ENCODE data around the gene FERD3L.

The FERD3L gene

GRCh38 chr7:19099194-19099593, 46.0 kb downstream of the FERD3L start:
- H3K27me3 ChIP-seq (replicated peaks), result no peaks in the 10 kb centered on the region
- H3K4me3 ChIP-seq (ENCODE audit: low read depth, low read length), result no peak overlapping the region
- TF ChIP-seq, protein P1, sequence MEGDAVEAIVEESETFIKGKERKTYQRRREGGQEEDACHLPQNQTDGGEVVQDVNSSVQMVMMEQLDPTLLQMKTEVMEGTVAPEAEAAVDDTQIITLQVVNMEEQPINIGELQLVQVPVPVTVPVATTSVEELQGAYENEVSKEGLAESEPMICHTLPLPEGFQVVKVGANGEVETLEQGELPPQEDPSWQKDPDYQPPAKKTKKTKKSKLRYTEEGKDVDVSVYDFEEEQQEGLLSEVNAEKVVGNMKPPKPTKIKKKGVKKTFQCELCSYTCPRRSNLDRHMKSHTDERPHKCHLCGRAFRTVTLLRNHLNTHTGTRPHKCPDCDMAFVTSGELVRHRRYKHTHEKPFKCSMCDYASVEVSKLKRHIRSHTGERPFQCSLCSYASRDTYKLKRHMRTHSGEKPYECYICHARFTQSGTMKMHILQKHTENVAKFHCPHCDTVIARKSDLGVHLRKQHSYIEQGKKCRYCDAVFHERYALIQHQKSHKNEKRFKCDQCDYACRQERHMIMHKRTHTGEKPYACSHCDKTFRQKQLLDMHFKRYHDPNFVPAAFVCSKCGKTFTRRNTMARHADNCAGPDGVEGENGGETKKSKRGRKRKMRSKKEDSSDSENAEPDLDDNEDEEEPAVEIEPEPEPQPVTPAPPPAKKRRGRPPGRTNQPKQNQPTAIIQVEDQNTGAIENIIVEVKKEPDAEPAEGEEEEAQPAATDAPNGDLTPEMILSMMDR (IDR thresholded peaks at IDR 0.05; ENCODE audit: low read depth, low read length, missing control alignments), result no peak
- H3K36me3 ChIP-seq (replicated peaks), result no peaks in the 10 kb centered on the region
- H3K27ac ChIP-seq, result no peak overlapping the region
- in situ Hi-C loops (cut with HindIII; ENCODE audit: low pct_ligation_motif_present, low sequenced_read_pairs), result no loop called here
- DNase-seq, result no peak

GRCh38 chr7:19098510-19098909, 46.7 kb downstream of the FERD3L start:
- H3K36me3 ChIP-seq (replicated peaks), result no peaks in the 10 kb centered on the region
- TF ChIP-seq, protein P1 (IDR thresholded peaks at IDR 0.05; ENCODE audit: low read depth, low read length, missing control alignments), result no peak
- H3K27ac ChIP-seq, result no peak overlapping the region
- DNase-seq, result no peak
- in situ Hi-C loops (cut with HindIII; ENCODE audit: low pct_ligation_motif_present, low sequenced_read_pairs), result no loop called here
- no peak overlapping the region for H3K4me3 ChIP-seq (ENCODE audit: low read depth, low read length)
- no peaks in the 10 kb centered on the region for H3K27me3 ChIP-seq (replicated peaks)

GRCh38 chr7:19097165-19098055, 47.8 kb downstream of the FERD3L start:
- no peaks in the 10 kb centered on the region for H3K36me3 ChIP-seq (replicated peaks)
- no peaks in the 10 kb centered on the region for H3K27me3 ChIP-seq (replicated peaks)
- H3K4me3 ChIP-seq (ENCODE audit: low read depth, low read length), result no peak overlapping the region
- DNase-seq, result no peak
- in situ Hi-C loops (cut with HindIII; ENCODE audit: low pct_ligation_motif_present, low sequenced_read_pairs), result no loop called here
- TF ChIP-seq, protein P1 (IDR thresholded peaks at IDR 0.05; ENCODE audit: low read depth, low read length, missing control alignments), result no peak
- no peak overlapping the region for H3K27ac ChIP-seq

DNA sequence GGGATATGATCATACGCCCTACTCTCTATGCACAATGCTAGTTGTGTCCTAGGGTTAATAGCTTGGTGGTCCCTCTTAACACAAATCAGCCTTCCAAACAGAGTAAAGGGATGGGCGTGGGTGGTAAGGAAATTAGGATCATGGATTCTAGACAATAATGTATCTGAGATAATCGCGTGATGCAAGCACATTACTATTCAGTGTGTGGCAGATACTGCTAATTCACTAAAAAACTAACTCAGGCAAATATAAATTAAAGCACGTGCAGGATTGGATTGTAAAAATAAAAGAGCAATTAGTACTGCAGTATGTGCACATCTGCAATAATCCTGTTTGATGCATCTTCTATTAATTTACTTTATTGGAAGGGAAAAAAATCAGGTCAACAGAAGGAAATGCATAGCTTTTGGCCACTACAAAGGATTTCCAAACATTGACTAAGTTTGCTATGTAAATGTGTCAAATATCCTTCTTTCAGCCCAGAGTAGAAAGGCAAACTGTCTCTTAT, 49.8 kb downstream of the FERD3L start:
- Histone ChIP-seq H3K4me3 (ENCODE audit: low read depth, low read length) (no peak overlapping the region), H3K27ac (no peak overlapping the region), H3K36me3 (replicated peaks) (no peaks in the 10 kb centered on the region), H3K27me3 (replicated peaks) (no peaks in the 10 kb centered on the region)
- DNase-seq, result no peak
- TF ChIP-seq, protein P1 (IDR thresholded peaks at IDR 0.05; ENCODE audit: low read depth, low read length, missing control alignments), result no peak
- in situ Hi-C loops (cut with HindIII; ENCODE audit: low pct_ligation_motif_present, low sequenced_read_pairs), result no loop called here

Data from brain microvascular endothelial cell (primary cell).